NCI-H128 (cell line): ENCODE results near the gene P2RY14.

ENCODE experiments used
- DNase-seq: peaks from one replicate; lab custom pipeline; 2025; ENCODE audit not compliant: unreplicated experiment; lab: John Stamatoyannopoulos, UW

P2RY14 gene

GRCh38 chr3:151301787-151302186 lies 23.4 kb upstream of the P2RY14 start:
- no peak for DNase-seq

- no peak for DNase-seq
Observed at GRCh38 chr3:151300539-151300938, 22.2 kb upstream of the P2RY14 start.

GRCh38 chr3:151299006-151299405 lies 20.7 kb upstream of the P2RY14 start:
- DNase-seq, result no peak

- no peak for DNase-seq
Observed at GRCh38 chr3:151297429-151297828, 19.1 kb upstream of the P2RY14 start.

- no peak for DNase-seq
Observed at GRCh38 chr3:151296226-151296625, 17.9 kb upstream of the P2RY14 start.

- no peak for DNase-seq
Observed at GRCh38 chr3:151293127-151293526, 14.8 kb upstream of the P2RY14 start.

- no peak for DNase-seq
Observed at GRCh38 chr3:151290673-151291072, 12.3 kb upstream of the P2RY14 start.

GRCh38 chr3:151289445-151289844 lies 11.1 kb upstream of the P2RY14 start:
- DNase-seq, result no peak

GRCh38 chr3:151285940-151286339 lies 7.6 kb upstream of the P2RY14 start:
- DNase-seq, result no peak

- no peak for DNase-seq
Observed at GRCh38 chr3:151283907-151284461, 5.6 kb upstream of the P2RY14 start.

GRCh38 chr3:151283387-151283786 lies 5.0 kb upstream of the P2RY14 start:
- DNase-seq, result no peak

- DNase-seq, result no peak
Observed at GRCh38 chr3:151282921-151283320, 4.6 kb upstream of the P2RY14 start.

GRCh38 chr3:151281671-151282324 lies 3.5 kb upstream of the P2RY14 start:
- DNase-seq, result no peak

- DNase-seq, result no peak
Observed at GRCh38 chr3:151276687-151277042, 1.7 kb downstream of the P2RY14 start.

- DNase-seq, result no peak
Observed at GRCh38 chr3:151276038-151276686, 2.2 kb downstream of the P2RY14 start.

GRCh38 chr3:151275091-151275490 lies 3.3 kb downstream of the P2RY14 start:
- DNase-seq, result no peak

GRCh38 chr3:151269631-151270030 lies 8.7 kb downstream of the P2RY14 start:
- no peak for DNase-seq

- no peak for DNase-seq
Observed at GRCh38 chr3:151268267-151269235, 9.8 kb downstream of the P2RY14 start.

- no peak for DNase-seq
Observed at GRCh38 chr3:151267066-151267465, 11.3 kb downstream of the P2RY14 start.

- no peak for DNase-seq
Observed at GRCh38 chr3:151265866-151266265, 12.5 kb downstream of the P2RY14 start.

- no peak for DNase-seq
Observed at GRCh38 chr3:151265166-151265565, 13.2 kb downstream of the P2RY14 start.

- DNase-seq, result no peak
Observed at GRCh38 chr3:151264605-151265004, 13.7 kb downstream of the P2RY14 start.
